Nephron (organoid): Measurements from ENCODE around the gene OR2M5.

Experiments used
- H3K27ac Mint-ChIP-seq, 3 experiments: 2 replicates each; pipeline ENCODE4 v1.8.0; 2020; ENCODE audit warnings: mixed read lengths in 3 of 3, mild to moderate bottlenecking in 2 of 3, moderate library complexity in 1 of 3
- H3K27me3 Mint-ChIP-seq: 2 replicates; pipeline ENCODE4 v1.8.0; 2021; ENCODE audit warnings: low read depth, mild to moderate bottlenecking, moderate library complexity, mixed read lengths
- H3K36me3 Mint-ChIP-seq: 2 replicates; pipeline ENCODE4 v1.8.0; 2020; ENCODE audit warnings: low read depth, mixed read lengths
- H3K4me1 Mint-ChIP-seq: 2 replicates; pipeline ENCODE4 v1.8.0; 2020; ENCODE audit warnings: mixed read lengths
- H3K4me3 Mint-ChIP-seq, 3 experiments: 2 replicates each; pipeline ENCODE4 v1.8.0; 2020; ENCODE audit warnings: mild to moderate bottlenecking in 3 of 3, mixed read lengths in 3 of 3, moderate library complexity in 2 of 3
- H3K9me3 Mint-ChIP-seq: 2 replicates; pipeline ENCODE4 v1.8.0; 2020; ENCODE audit warnings: mixed read lengths
- TF ChIP-seq, protein P1 (sequence below), 3 experiments: fragments of 200-600 bp; sonication (generic); IDR thresholded peaks; one replicate each; pipeline ENCODE4 v1.5.0; 2021; ENCODE audit warnings: antibody characterized with exemption in 3 of 3; ENCODE audit not compliant: unreplicated experiment in 3 of 3

Gene OR2M5

DNA sequence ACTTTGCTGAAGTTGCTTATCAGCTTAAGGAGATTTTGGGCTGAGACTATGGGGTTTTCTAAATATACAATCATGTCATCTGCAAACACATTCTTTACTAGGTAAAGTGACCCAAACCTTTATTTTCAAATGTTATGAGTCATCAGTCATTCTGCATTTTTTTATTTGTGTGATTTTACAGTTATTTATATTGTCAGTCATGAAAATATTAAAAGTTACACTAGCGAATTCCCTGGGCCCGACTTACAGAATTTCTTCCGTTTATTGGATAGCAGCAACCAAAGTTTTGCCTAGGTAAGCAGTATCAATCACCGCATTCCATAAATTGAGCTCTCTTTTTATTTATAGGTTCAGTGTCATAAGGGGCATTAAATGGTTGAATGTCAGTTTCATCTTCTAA lies 13.8 kb downstream of the OR2M5 start:
- H3K4me1 Mint-ChIP-seq, result no peaks in the 10 kb centered on the region

DNA sequence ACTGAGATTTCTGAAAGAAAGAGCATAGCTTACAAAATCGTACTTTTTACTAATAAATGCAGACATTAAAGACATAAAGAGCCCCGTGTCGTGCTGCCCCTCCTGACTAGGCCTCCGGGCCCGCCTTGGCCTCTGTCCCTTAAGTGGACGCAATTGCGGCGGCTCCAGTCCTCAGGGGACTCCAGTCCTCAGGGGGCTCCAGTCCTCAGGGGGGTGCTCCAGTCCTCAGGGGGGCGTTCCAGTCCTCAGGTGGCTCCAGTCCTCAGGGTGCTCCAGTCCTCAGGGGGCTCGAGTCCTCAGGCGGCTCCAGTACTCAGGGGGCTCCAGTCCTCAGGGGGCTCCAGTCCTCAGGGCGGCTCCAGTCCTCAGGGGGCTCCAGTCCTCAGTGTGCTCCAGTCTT lies 19.1 kb downstream of the OR2M5 start:
- Mint-ChIP-seq H3K27me3 (no peaks in the 10 kb centered on the region), H3K4me3 (no peak overlapping the region), H3K27ac (no peak overlapping the region), H3K4me1 (no peaks in the 10 kb centered on the region), H3K9me3 (peaks cover 30% of the 10 kb centered on the region), H3K36me3 (no peaks in the 10 kb centered on the region)
- TF ChIP-seq, protein P1, sequence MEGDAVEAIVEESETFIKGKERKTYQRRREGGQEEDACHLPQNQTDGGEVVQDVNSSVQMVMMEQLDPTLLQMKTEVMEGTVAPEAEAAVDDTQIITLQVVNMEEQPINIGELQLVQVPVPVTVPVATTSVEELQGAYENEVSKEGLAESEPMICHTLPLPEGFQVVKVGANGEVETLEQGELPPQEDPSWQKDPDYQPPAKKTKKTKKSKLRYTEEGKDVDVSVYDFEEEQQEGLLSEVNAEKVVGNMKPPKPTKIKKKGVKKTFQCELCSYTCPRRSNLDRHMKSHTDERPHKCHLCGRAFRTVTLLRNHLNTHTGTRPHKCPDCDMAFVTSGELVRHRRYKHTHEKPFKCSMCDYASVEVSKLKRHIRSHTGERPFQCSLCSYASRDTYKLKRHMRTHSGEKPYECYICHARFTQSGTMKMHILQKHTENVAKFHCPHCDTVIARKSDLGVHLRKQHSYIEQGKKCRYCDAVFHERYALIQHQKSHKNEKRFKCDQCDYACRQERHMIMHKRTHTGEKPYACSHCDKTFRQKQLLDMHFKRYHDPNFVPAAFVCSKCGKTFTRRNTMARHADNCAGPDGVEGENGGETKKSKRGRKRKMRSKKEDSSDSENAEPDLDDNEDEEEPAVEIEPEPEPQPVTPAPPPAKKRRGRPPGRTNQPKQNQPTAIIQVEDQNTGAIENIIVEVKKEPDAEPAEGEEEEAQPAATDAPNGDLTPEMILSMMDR (IDR thresholded peaks at IDR 0.05; ENCODE audit: unreplicated experiment in 3 of 3), result no peak

More for the DNA sequence above, 13.8 kb downstream of the OR2M5 start:
- no peak overlapping the region for H3K27ac Mint-ChIP-seq
- no peak overlapping the region for H3K4me3 Mint-ChIP-seq
- H3K36me3 Mint-ChIP-seq, result no peaks in the 10 kb centered on the region
- TF ChIP-seq, protein P1 (IDR thresholded peaks at IDR 0.05; ENCODE audit: unreplicated experiment in 3 of 3), result no peak
- H3K9me3 Mint-ChIP-seq, result peaks cover 34% of the 10 kb centered on the region
- H3K27me3 Mint-ChIP-seq, result no peaks in the 10 kb centered on the region

DNA sequence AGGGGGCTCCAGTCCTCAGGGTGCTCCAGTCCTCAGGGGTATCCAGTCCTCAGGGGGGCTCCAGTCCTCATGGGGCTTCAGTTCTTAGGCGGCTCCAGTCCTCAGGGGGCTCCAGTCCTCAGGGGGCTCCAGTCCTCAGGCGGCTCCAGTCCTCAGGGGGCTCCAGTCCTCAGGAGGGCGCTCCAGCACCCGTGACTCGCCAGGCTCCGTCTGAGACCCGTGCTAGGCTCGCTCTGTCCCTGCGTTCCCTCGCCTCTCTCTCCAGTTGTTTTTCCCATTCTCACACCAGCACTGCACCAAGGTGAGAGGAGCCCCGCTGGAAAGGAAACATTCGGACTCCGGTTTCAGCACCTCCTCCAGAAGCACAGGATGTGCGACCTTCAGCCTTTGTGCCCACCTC lies 20.2 kb downstream of the OR2M5 start:
- Mint-ChIP-seq H3K4me3 (no peak overlapping the region), H3K36me3 (no peaks in the 10 kb centered on the region), H3K27ac (no peak overlapping the region), H3K9me3 (peaks cover 22% of the 10 kb centered on the region), H3K4me1 (no peaks in the 10 kb centered on the region), H3K27me3 (no peaks in the 10 kb centered on the region)
- TF ChIP-seq, protein P1 (IDR thresholded peaks at IDR 0.05; ENCODE audit: unreplicated experiment in 3 of 3), result no peak

- H3K4me3 Mint-ChIP-seq, result no peak within 1 kb of the TSS
- no peaks in the 10 kb centered on the region for H3K27me3 Mint-ChIP-seq
- no peak within 1 kb of the TSS for H3K27ac Mint-ChIP-seq
- H3K36me3 Mint-ChIP-seq, result no peaks in the 10 kb centered on the region
- H3K9me3 Mint-ChIP-seq, result peaks cover 26% of the 10 kb centered on the region
- TF ChIP-seq, protein P1 (IDR thresholded peaks at IDR 0.05; ENCODE audit: unreplicated experiment in 3 of 3), result no peak
- H3K4me1 Mint-ChIP-seq, result no peaks in the 10 kb centered on the region
Observed at GRCh38 chr1:248174521-248174920, 29.6 kb downstream of the OR2M5 start, which contains the start of gene OR2M2. OR2M2 (plus strand) TSS chr1:248174821; CDS start chr1:248179986, 5,165 bp downstream.

- no peak overlapping the region for H3K4me3 Mint-ChIP-seq
- H3K4me1 Mint-ChIP-seq, result no peaks in the 10 kb centered on the region
- TF ChIP-seq, protein P1 (IDR thresholded peaks at IDR 0.05; ENCODE audit: unreplicated experiment in 3 of 3), result no peak
- peaks cover 64% of the 10 kb centered on the region for H3K9me3 Mint-ChIP-seq
- no peaks in the 10 kb centered on the region for H3K27me3 Mint-ChIP-seq
- no peak overlapping the region for H3K27ac Mint-ChIP-seq
- H3K36me3 Mint-ChIP-seq, result no peaks in the 10 kb centered on the region
Observed at GRCh38 chr1:248183996-248184395, 39.0 kb downstream of the OR2M5 start.

DNA sequence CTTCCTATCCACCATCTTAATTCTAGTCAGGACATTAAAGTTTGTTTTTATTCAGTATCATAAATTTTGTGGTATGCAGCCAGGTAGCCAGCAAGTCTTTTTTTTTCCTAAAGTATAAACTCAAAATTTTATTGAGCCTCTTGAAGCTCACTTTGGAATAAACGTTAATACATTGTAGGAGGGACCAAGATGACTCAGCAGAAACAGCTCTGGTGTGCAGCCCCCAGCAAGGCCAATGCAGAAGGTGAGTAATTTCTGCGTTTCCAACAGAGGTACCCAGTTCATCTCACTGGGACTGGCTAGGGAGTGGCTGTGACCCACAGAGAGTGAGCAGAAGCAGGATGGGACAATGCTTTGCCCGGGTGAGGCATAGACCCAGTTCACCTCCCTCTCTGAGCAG lies 42.4 kb downstream of the OR2M5 start:
- Mint-ChIP-seq H3K9me3 (peaks cover 68% of the 10 kb centered on the region), H3K4me1 (no peaks in the 10 kb centered on the region), H3K27me3 (no peaks in the 10 kb centered on the region), H3K27ac (no peak overlapping the region), H3K4me3 (no peak overlapping the region), H3K36me3 (no peaks in the 10 kb centered on the region)
- TF ChIP-seq, protein P1 (IDR thresholded peaks at IDR 0.05; ENCODE audit: unreplicated experiment in 3 of 3), result no peak
